ENCODE measurements around the gene SPG21.

Gene SPG21

DNA sequence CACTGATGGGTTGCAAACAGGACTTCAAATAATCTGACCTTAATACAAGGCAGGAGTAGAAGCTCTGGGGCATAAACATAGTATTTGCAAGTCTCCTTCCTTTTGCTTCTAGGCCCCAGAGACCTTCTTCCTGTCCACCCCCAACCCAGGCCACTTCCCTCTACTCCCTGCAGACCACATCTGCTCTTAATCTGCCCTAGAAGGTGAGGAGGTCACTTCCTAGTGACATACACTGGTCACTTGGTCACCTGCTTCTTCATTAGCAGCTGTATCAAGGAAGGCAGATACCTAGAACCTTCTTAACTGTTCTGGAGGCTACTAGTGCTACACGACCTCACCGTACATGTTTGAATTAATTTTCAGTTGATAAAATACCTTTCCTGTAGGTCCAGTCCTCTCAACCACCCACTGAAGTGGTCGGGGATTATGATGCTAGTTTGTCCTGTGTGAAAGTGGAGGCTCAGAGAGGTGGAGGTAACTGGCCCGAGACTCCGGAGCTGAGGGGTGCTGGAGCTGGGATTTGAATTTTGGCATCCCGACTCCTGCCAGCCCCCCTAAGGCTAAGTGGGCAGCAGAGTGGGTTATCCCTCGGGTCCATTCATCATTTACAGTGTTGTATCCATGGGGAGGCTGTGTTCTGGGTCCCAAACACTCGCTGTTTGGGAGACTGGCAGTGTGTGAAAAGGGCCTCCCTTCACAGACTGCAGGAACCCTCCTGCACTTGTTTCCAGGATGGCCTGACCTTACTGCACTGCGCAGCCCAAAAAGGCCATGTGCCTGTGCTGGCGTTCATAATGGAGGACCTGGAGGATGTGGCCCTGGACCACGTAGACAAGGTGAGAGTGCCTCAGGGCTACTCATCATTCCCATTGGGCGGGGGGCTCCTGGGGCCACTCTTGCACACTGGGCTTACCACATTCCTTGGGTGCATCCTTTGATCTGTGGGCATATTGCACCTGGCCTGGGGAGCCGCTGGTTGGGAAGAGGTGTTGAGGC lies 64.1 kb downstream of the SPG21 start:
- H3K4me1 ChIP-seq (ENCODE audit: control insufficient read depth, low read depth, low read length): no peaks in the 10 kb centered on the region
- H3K56ac ChIP-seq (ENCODE audit: low read length): no peak overlapping the region
- H3K79me1 ChIP-seq (ENCODE audit: low read length): no peaks in the 10 kb centered on the region
- H3K4ac ChIP-seq (ENCODE audit: low read depth, low read length): no peak overlapping the region
- H3K27me3 ChIP-seq (ENCODE audit: insufficient read depth, low read length, poor library complexity): no peaks in the 10 kb centered on the region
- no peaks in the 10 kb centered on the region for H3K79me2 ChIP-seq (ENCODE audit: control insufficient read depth, insufficient read depth, low read length)
- no peak for DNase-seq
- no peak overlapping the region for H3K4me3 ChIP-seq (ENCODE audit: low read length)
- H4K5ac ChIP-seq (ENCODE audit: low read length): no peak overlapping the region
- H4K8ac ChIP-seq (ENCODE audit: low read depth, low read length): no peak overlapping the region
- H2BK5ac ChIP-seq (ENCODE audit: low read length): no peak overlapping the region
- H3K18ac ChIP-seq (ENCODE audit: low read length): no peak overlapping the region
- H2BK15ac ChIP-seq (replicated peaks; ENCODE audit: low read depth): no peak overlapping the region
- WGBS (ENCODE audit: extremely low coverage, insufficient coverage, low lambda C conversion rate): no CpG with 5 or more reads among the region's 13 CpGs
- H2AK5ac ChIP-seq (ENCODE audit: low read length): no peak overlapping the region
- no peak overlapping the region for H2BK120ac ChIP-seq (ENCODE audit: low read depth, low read length)
- H3K9ac ChIP-seq (ENCODE audit: low read length): no peak overlapping the region
- H3K4me2 ChIP-seq (ENCODE audit: low read length): no peak overlapping the region
- no peaks in the 10 kb centered on the region for H3K36me3 ChIP-seq (ENCODE audit: control insufficient read depth, insufficient read depth, low read length)
- H3K23ac ChIP-seq (ENCODE audit: low read length): no peak overlapping the region
- no peak overlapping the region for H3K27ac ChIP-seq (ENCODE audit: low read depth, low read length)

DNA sequence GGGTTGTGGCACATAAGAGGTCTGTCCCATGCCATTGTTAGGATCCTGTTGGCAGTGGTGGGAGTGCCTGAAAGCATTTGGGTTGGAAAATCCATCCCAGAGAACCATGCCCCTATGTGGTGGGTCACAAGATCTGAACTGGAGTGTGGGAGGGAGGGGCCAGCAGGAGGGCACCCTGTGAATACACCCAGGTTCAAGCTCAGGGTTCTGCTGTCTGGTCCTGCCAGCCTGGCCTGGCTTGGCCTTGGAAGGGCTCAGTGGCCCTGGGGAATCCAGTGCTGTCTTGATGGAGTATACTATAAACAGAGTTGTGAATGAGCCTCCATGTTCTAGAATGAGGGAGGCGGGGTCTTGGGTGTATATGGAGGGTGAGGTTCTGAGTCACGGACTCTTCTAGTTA lies 66.2 kb downstream of the SPG21 start:
- no peak overlapping the region for H4K8ac ChIP-seq (ENCODE audit: low read depth, low read length)
- no peak overlapping the region for H3K56ac ChIP-seq (ENCODE audit: low read length)
- no peak overlapping the region for H3K9ac ChIP-seq (ENCODE audit: low read length)
- H2AK5ac ChIP-seq (ENCODE audit: low read length): no peak overlapping the region
- no peak overlapping the region for H3K27ac ChIP-seq (ENCODE audit: low read depth, low read length)
- no peak overlapping the region for H3K4ac ChIP-seq (ENCODE audit: low read depth, low read length)
- H3K79me1 ChIP-seq (ENCODE audit: low read length): no peaks in the 10 kb centered on the region
- no peak overlapping the region for H3K18ac ChIP-seq (ENCODE audit: low read length)
- H3K4me2 ChIP-seq (ENCODE audit: low read length): no peak overlapping the region
- no peak overlapping the region for H2BK15ac ChIP-seq (replicated peaks; ENCODE audit: low read depth)
- no peak for DNase-seq
- H3K79me2 ChIP-seq (ENCODE audit: control insufficient read depth, insufficient read depth, low read length): no peaks in the 10 kb centered on the region
- no peak overlapping the region for H3K4me3 ChIP-seq (ENCODE audit: low read length)
- H3K4me1 ChIP-seq (ENCODE audit: control insufficient read depth, low read depth, low read length): no peaks in the 10 kb centered on the region
- H2BK5ac ChIP-seq (ENCODE audit: low read length): no peak overlapping the region
- no peak overlapping the region for H2BK120ac ChIP-seq (ENCODE audit: low read depth, low read length)
- no peak overlapping the region for H3K23ac ChIP-seq (ENCODE audit: low read length)
- H3K36me3 ChIP-seq (ENCODE audit: control insufficient read depth, insufficient read depth, low read length): no peaks in the 10 kb centered on the region
- no peaks in the 10 kb centered on the region for H3K27me3 ChIP-seq (ENCODE audit: insufficient read depth, low read length, poor library complexity)
- no CpG with 5 or more reads among the region's 2 CpGs for WGBS (ENCODE audit: extremely low coverage, insufficient coverage, low lambda C conversion rate)
- H4K5ac ChIP-seq (ENCODE audit: low read length): no peak overlapping the region

DNA sequence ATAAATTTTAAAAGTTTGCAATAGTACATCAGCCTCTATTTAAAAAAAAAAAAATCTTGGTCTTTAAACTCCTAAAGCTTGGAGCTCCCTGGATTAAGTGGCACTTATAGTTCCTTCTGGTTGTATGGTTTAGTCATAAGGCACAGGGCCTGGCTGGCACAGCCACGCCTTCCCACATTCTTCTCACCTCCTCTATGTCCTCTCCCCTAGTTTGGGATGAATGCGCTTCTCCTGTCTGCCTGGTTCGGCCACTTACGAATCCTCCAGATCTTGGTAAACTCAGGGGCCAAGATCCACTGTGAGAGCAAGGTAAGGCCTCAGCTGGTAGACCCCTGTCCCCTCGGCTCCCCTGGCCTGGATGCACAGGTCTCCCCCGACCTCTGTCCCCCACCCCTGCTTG lies 68.0 kb downstream of the SPG21 start:
- peak; percentile 32 for DNase-seq
- Histone ChIP-seq H3K4ac (ENCODE audit: low read depth, low read length) (no peak overlapping the region), H3K56ac (ENCODE audit: low read length) (peak overlapping the region; percentile 3), H3K9ac (ENCODE audit: low read length) (no peak overlapping the region), H3K27me3 (ENCODE audit: insufficient read depth, low read length, poor library complexity) (no peaks in the 10 kb centered on the region), H4K8ac (ENCODE audit: low read depth, low read length) (no peak overlapping the region), H2BK120ac (ENCODE audit: low read depth, low read length) (no peak overlapping the region), H3K36me3 (ENCODE audit: control insufficient read depth, insufficient read depth, low read length) (no peaks in the 10 kb centered on the region), H3K4me2 (ENCODE audit: low read length) (no peak overlapping the region), H3K18ac (ENCODE audit: low read length) (no peak overlapping the region), H2AK5ac (ENCODE audit: low read length) (no peak overlapping the region), H3K79me1 (ENCODE audit: low read length) (no peaks in the 10 kb centered on the region), H2BK5ac (ENCODE audit: low read length) (no peak overlapping the region), H3K27ac (ENCODE audit: low read depth, low read length) (no peak overlapping the region), H3K23ac (ENCODE audit: low read length) (no peak overlapping the region), H3K4me1 (ENCODE audit: control insufficient read depth, low read depth, low read length) (no peaks in the 10 kb centered on the region), H2BK15ac (replicated peaks; ENCODE audit: low read depth) (no peak overlapping the region), H3K79me2 (ENCODE audit: control insufficient read depth, insufficient read depth, low read length) (no peaks in the 10 kb centered on the region), H3K4me3 (ENCODE audit: low read length) (no peak overlapping the region), H4K5ac (ENCODE audit: low read length) (no peak overlapping the region)
- no CpG with 5 or more reads among the region's 6 CpGs for WGBS (ENCODE audit: extremely low coverage, insufficient coverage, low lambda C conversion rate)

DNA sequence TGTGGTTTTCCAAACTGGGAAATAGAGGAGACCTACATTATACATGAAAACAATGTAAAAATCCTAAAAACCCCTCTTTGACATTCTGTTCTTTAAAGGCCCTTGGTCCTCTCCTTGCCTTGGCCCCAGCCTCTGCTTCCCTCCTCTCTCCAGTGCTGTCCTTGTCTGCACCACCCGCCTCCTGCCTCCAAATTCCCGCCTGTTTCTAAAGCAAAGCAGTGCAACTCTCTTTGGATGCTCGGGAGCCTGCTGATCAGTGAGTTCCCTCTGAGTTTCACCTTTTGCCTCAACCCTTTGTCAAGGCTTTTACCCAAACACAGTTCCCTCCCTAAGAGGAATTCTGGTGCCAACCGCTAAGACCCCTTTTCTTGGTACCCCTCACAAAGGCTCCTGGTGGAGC lies 70.0 kb downstream of the SPG21 start:
- Histone ChIP-seq H2AK5ac (ENCODE audit: low read length) (no peak overlapping the region), H3K9ac (ENCODE audit: low read length) (no peak overlapping the region), H2BK5ac (ENCODE audit: low read length) (no peak overlapping the region), H3K27me3 (ENCODE audit: insufficient read depth, low read length, poor library complexity) (no peaks in the 10 kb centered on the region), H3K4me1 (ENCODE audit: control insufficient read depth, low read depth, low read length) (peaks cover 8% of the 10 kb centered on the region), H3K27ac (ENCODE audit: low read depth, low read length) (no peak overlapping the region), H4K8ac (ENCODE audit: low read depth, low read length) (no peak overlapping the region), H3K56ac (ENCODE audit: low read length) (no peak overlapping the region), H4K5ac (ENCODE audit: low read length) (no peak overlapping the region), H3K4me3 (ENCODE audit: low read length) (no peak overlapping the region), H3K23ac (ENCODE audit: low read length) (no peak overlapping the region), H3K18ac (ENCODE audit: low read length) (no peak overlapping the region), H3K4me2 (ENCODE audit: low read length) (no peak overlapping the region), H2BK120ac (ENCODE audit: low read depth, low read length) (no peak overlapping the region), H3K79me2 (ENCODE audit: control insufficient read depth, insufficient read depth, low read length) (no peaks in the 10 kb centered on the region), H3K4ac (ENCODE audit: low read depth, low read length) (no peak overlapping the region), H3K79me1 (ENCODE audit: low read length) (no peaks in the 10 kb centered on the region), H3K36me3 (ENCODE audit: control insufficient read depth, insufficient read depth, low read length) (no peaks in the 10 kb centered on the region), H2BK15ac (replicated peaks; ENCODE audit: low read depth) (no peak overlapping the region)
- no CpG with 5 or more reads among the region's 4 CpGs for WGBS (ENCODE audit: extremely low coverage, insufficient coverage, low lambda C conversion rate)
- DNase-seq: no peak

DNA sequence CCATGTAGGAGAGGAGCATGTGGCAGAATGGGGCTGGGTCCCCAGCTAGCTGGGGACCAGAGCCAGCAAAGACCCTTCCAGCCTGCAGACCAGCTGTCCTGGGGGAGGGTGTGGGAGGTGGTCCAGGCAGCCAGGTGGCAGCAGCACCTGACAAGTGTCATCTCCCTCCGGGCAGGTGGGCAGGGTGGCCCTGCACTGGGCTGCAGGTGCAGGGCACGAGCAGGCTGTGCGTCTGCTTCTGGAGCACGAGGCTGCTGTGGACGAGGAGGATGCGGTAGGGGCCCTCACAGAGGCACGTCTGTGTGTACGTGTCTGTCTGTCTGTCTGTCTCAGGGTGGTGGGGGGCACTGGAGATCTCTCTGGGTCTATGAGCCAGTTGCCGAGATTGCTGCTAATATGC lies 72.5 kb downstream of the SPG21 start:
- WGBS (ENCODE audit: extremely low coverage, insufficient coverage, low lambda C conversion rate): no CpG with 5 or more reads among the region's 9 CpGs
- no peaks in the 10 kb centered on the region for H3K79me1 ChIP-seq (ENCODE audit: low read length)
- peak overlapping the region; percentile 12 for H3K56ac ChIP-seq (ENCODE audit: low read length)
- H3K4ac ChIP-seq (ENCODE audit: low read depth, low read length): no peak overlapping the region
- no peak overlapping the region for H3K18ac ChIP-seq (ENCODE audit: low read length)
- no peak overlapping the region for H3K4me3 ChIP-seq (ENCODE audit: low read length)
- no peak overlapping the region for H3K27ac ChIP-seq (ENCODE audit: low read depth, low read length)
- no peak for DNase-seq
- H4K5ac ChIP-seq (ENCODE audit: low read length): no peak overlapping the region
- no peak overlapping the region for H3K23ac ChIP-seq (ENCODE audit: low read length)
- no peaks in the 10 kb centered on the region for H3K27me3 ChIP-seq (ENCODE audit: insufficient read depth, low read length, poor library complexity)
- no peak overlapping the region for H2BK15ac ChIP-seq (replicated peaks; ENCODE audit: low read depth)
- H3K4me2 ChIP-seq (ENCODE audit: low read length): no peak overlapping the region
- H3K79me2 ChIP-seq (ENCODE audit: control insufficient read depth, insufficient read depth, low read length): no peaks in the 10 kb centered on the region
- no peak overlapping the region for H2BK5ac ChIP-seq (ENCODE audit: low read length)
- H2AK5ac ChIP-seq (ENCODE audit: low read length): no peak overlapping the region
- no peak overlapping the region for H3K9ac ChIP-seq (ENCODE audit: low read length)
- H3K4me1 ChIP-seq (ENCODE audit: control insufficient read depth, low read depth, low read length): peaks cover 8% of the 10 kb centered on the region
- H3K36me3 ChIP-seq (ENCODE audit: control insufficient read depth, insufficient read depth, low read length): no peaks in the 10 kb centered on the region
- H2BK120ac ChIP-seq (ENCODE audit: low read depth, low read length): no peak overlapping the region
- no peak overlapping the region for H4K8ac ChIP-seq (ENCODE audit: low read depth, low read length)

Data from mesendoderm (in vitro differentiated cells).